Breast epithelium (tissue), 3 donors: ENCODE measurements around the gene RNH1.
A peak's percentile ranks its signal among the peaks of the same experiment; 100 is the strongest.

Experiments used
- CTCF ChIP-seq, 3 donors: fragments of 450-650 bp; IDR thresholded peaks; one replicate each; pipeline ENCODE4 v1.5.1; 2016 to 2017; ENCODE audit warnings: antibody characterized with exemption in 3 of 3, mild to moderate bottlenecking in 3 of 3, moderate library complexity in 3 of 3
- POLR2A ChIP-seq: fragments of 450-650 bp; IDR thresholded peaks from one replicate; pipeline ENCODE4 v1.6.1; 2016; ENCODE audit warnings: antibody characterized with exemption, mild to moderate bottlenecking, moderate library complexity
- POLR2AphosphoS5 ChIP-seq, 3 donors: sonication (generic); formaldehyde crosslinking; IDR thresholded peaks; one replicate each; pipeline ENCODE4 v1.6.1; 2017; ENCODE audit warnings: antibody characterized with exemption in 3 of 3

DNA sequence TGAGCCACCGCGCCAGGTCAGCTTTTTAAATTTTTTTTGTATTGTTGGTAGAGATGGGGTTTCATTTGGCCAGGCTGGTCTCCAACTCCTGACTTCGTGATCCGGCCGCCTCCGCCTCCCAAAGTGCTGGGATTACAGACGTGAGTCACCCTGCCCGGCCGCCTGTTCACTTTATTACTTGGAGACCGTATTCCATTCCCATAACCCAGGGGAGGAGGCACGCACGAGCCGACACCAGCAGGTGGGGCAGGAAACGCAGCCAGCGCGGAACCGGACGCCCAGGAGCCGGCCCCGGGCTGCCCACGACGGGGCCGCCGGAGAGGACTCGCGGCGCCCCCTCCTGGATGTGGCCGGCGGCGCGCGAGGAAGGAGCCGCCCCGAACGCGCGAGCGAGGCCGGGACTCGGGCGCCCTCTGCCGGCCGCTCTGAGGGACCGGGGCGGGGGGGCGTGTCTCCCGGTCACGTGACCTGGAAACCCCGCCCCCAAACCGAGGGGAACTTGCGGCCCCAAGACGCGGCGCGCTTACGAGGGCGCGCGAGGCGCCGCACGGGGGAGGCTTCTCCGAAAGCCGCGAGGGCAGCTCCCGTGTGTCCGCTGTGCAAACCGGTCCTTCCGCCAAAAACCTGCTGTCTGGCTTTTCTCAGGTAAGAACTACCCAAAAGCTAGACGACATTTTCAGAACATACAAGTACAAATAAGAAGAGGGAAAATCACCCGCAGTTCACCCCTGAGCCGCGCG lies 11.6 kb upstream of the RNH1 start:
- peak; percentile 55 to 100 (median 81) for TF ChIP-seq CTCF (IDR thresholded peaks at IDR 0.05)
- peak in 2 of 3 donors; percentile 43 to 49 for TF ChIP-seq POLR2AphosphoS5 (IDR thresholded peaks at IDR 0.05)
- TF ChIP-seq POLR2A = no peak
